GM18505 (cell line): Measurements from ENCODE around the gene TBC1D22A.

ENCODE experiments used
- ATAC-seq: cut with Tn5 transposase; IDR thresholded peaks from one replicate; pipeline ENCODE4 v1.9.1; 2021; ENCODE audit not compliant: unreplicated experiment
- POLR2A ChIP-seq: IDR thresholded peaks from 4 replicates; pipeline ENCODE4 v1.6.1; 2011; ENCODE audit warnings: borderline replicate concordance; ENCODE audit not compliant: insufficient read depth, insufficient read length; ENCODE audit errors: extremely low read depth

TBC1D22A gene

GRCh38 chr22:47014636-47015345 lies 252.3 kb downstream of the TBC1D22A start:
- no peak for TF ChIP-seq POLR2A
- ATAC-seq: no peak

GRCh38 chr22:47015589-47016178 lies 253.2 kb downstream of the TBC1D22A start:
- TF ChIP-seq POLR2A: no peak
- ATAC-seq: no peak

GRCh38 chr22:47016631-47017030 lies 254.2 kb downstream of the TBC1D22A start:
- no peak for TF ChIP-seq POLR2A
- ATAC-seq: no peak

GRCh38 chr22:47017245-47017644 lies 254.8 kb downstream of the TBC1D22A start:
- ATAC-seq: no peak
- no peak for TF ChIP-seq POLR2A

- ATAC-seq: no peak
- TF ChIP-seq POLR2A: no peak
These were observed 255.8 kb downstream of the TBC1D22A start for GRCh38 chr22:47018010-47018910.

GRCh38 chr22:47019012-47019790 lies 256.8 kb downstream of the TBC1D22A start:
- no peak for ATAC-seq
- TF ChIP-seq POLR2A: no peak

- no peak for ATAC-seq
- no peak for TF ChIP-seq POLR2A
These were observed 257.7 kb downstream of the TBC1D22A start for GRCh38 chr22:47020166-47020565.

- no peak for TF ChIP-seq POLR2A
- no peak for ATAC-seq
These were observed 259.1 kb downstream of the TBC1D22A start for GRCh38 chr22:47021371-47022074.

GRCh38 chr22:47022075-47022473 lies 259.6 kb downstream of the TBC1D22A start:
- ATAC-seq: no peak

GRCh38 chr22:47022475-47022874 lies 260.0 kb downstream of the TBC1D22A start:
- no peak for ATAC-seq
- no peak for TF ChIP-seq POLR2A

More at GRCh38 chr22:47022075-47022473, 259.6 kb downstream of the TBC1D22A start:
- no peak for TF ChIP-seq POLR2A

- no peak for TF ChIP-seq POLR2A
- no peak for ATAC-seq
These were observed 261.4 kb downstream of the TBC1D22A start for GRCh38 chr22:47023871-47024270.

GRCh38 chr22:47027766-47028165 lies 265.3 kb downstream of the TBC1D22A start:
- no peak for TF ChIP-seq POLR2A
- no peak for ATAC-seq
